Kidney (tissue), 14 donors: Measurements from ENCODE around the gene RHCE. TPM values are rescaled to one million over a fixed set of nuclear protein-coding genes. Genes with fewer than 3 reads are reported as not detected.

Source experiments
- DNase-seq, 5 donors: peaks; one replicate each; pipeline ENCODE4 v3.0.0-alpha.2; 2013 to 2020
- FAIRE-seq: peaks from 2 replicates; lab custom pipeline; 2012; peaks lifted over from hg19 to GRCh38; lab: Jason Lieb, UNC
- H3K27ac ChIP-seq, 2 donors: one replicate each; pipeline ENCODE4 v1.7.0; 2013; ENCODE audit warnings: low read depth in 2 of 2, low read length in 2 of 2, inconsistent platforms in 1 of 2
- H3K27me3 ChIP-seq: one replicate; pipeline ENCODE4 v1.7.1; 2013; ENCODE audit warnings: low read length, inconsistent platforms; ENCODE audit not compliant: control insufficient read depth, insufficient read depth
- H3K36me3 ChIP-seq, 3 donors: one replicate each; pipeline versions ENCODE4 v1.7.0 to v1.7.1; 2013; ENCODE audit warnings: low read length in 3 of 3, control low read depth in 1 of 3, inconsistent platforms in 1 of 3; ENCODE audit not compliant: insufficient read depth in 3 of 3, control insufficient read depth in 2 of 3
- H3K4me1 ChIP-seq, 3 donors: one replicate each; pipeline versions ENCODE4 v1.7.0 to v1.7.1; 2013; ENCODE audit warnings: low read length in 3 of 3, inconsistent platforms in 1 of 3, low read depth in 1 of 3; ENCODE audit not compliant: control insufficient read depth in 2 of 3, insufficient read depth in 2 of 3
- H3K4me3 ChIP-seq, 3 donors: one replicate each; pipeline versions ENCODE4 v1.7.0 to v1.8.1; 2013; ENCODE audit warnings: low read length in 3 of 3, control low read depth in 1 of 3, inconsistent platforms in 1 of 3
- H3K9ac ChIP-seq, 3 donors: one replicate each; pipeline versions ENCODE4 v1.7.0 to v1.7.1; 2013; ENCODE audit warnings: low read length in 3 of 3, control low read depth in 1 of 3, inconsistent platforms in 1 of 3
- H3K9me3 ChIP-seq, 3 donors: one replicate each; pipeline versions ENCODE4 v1.7.0 to v1.7.1; 2013; ENCODE audit warnings: low read length in 3 of 3, control low read depth in 1 of 3, inconsistent platforms in 1 of 3; ENCODE audit not compliant: control insufficient read depth in 2 of 3, insufficient read depth in 1 of 3
- intact Hi-C: fragments of 100-400 bp; cut with DNase I; formaldehyde crosslinking; loops from one replicate; pipeline ENCODE4 v1.11.1; 2022
- polyA plus RNA-seq: library from polyadenylated mRNA; stranded (reverse); fragments of 350-450 nt; fragmentation: Illumina TruSeq; extraction: RNeasy Lipid Tissue Mini Kit (QIAGEN cat#74804); gene quantifications from one replicate; pipeline ENCODE4 v1.2.3, GENCODE V29; 2014; ENCODE audit warnings: low read depth, low replicate concordance; ENCODE audit not compliant: insufficient read depth
- total RNA-seq: library from RNA; stranded (reverse); fragmentation: NEBNext Ultra II Directional; extraction: Animal tissue kit (Norgen Biotek cat#: 25700); gene quantifications from one replicate; pipeline ENCODE4 v1.2.1, GENCODE V29; 2021
- TF ChIP-seq, protein P1 (sequence below): IDR thresholded peaks from 3 replicates; pipeline ENCODE4 v1.5.1; 2012; ENCODE audit warnings: mild to moderate bottlenecking, moderate library complexity, borderline replicate concordance; ENCODE audit not compliant: insufficient read depth; ENCODE audit errors: extremely low read depth
- donor health status: control.
- donor health status: control.
- donor health status: control.
- donor health status: control.
- donor health status: control.
- donor health status: DM: yes; HTN: yes; CAD: no.
- donor health status: Normal renal cell carcinoma (clear cell type).

Gene RHCE
- total and polyA plus RNA-seq, 2 donors from 2014 or later, result 0.44 to 1.3 TPM

DNA sequence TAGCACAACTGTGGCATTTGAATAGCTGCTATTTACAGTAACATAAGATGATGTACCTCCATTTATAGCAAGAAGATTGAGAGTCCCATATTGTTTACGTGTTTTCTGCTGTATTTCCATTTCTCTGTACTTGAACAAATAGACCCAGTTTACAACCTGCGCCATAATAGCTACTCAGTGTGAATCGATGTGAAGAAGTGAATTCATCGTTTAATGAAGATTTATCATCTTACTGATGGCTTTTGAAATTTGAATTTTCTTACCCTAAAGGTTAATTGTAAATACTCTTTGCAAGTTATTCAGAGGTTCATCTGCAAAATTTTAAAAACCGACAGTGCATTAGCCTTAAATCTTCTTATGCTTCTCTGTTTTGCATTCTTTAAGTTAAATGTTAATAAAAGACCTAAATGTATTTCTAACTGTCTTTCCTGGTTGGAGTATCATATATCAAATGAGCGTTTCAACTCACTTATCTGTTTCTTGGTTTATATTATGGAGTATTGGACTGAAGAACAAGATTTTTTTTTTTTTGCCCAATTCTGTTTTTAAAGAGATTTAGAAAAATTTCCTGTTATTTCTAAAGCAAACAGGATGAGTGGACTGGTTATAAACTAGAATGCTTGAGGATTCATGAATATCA, 12.2 kb upstream of the RHCE start:
- Histone ChIP-seq H3K4me3 (peak overlapping the region in 1 of 3 donors; percentile 79), H3K27me3 (no peaks in the 10 kb centered on the region), H3K4me1 (peaks cover 0 to 32% (median 25%) of the 10 kb centered on the region in 3 donors), H3K9ac (no peak overlapping the region), H3K27ac (no peak overlapping the region), H3K9me3 (no peaks in the 10 kb centered on the region), H3K36me3 (no peaks in the 10 kb centered on the region)
- intact Hi-C loops, result no loop called here
- TF ChIP-seq, protein P1, sequence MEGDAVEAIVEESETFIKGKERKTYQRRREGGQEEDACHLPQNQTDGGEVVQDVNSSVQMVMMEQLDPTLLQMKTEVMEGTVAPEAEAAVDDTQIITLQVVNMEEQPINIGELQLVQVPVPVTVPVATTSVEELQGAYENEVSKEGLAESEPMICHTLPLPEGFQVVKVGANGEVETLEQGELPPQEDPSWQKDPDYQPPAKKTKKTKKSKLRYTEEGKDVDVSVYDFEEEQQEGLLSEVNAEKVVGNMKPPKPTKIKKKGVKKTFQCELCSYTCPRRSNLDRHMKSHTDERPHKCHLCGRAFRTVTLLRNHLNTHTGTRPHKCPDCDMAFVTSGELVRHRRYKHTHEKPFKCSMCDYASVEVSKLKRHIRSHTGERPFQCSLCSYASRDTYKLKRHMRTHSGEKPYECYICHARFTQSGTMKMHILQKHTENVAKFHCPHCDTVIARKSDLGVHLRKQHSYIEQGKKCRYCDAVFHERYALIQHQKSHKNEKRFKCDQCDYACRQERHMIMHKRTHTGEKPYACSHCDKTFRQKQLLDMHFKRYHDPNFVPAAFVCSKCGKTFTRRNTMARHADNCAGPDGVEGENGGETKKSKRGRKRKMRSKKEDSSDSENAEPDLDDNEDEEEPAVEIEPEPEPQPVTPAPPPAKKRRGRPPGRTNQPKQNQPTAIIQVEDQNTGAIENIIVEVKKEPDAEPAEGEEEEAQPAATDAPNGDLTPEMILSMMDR, result no peak
- no peak for FAIRE-seq
- DNase-seq, result no peak

DNA sequence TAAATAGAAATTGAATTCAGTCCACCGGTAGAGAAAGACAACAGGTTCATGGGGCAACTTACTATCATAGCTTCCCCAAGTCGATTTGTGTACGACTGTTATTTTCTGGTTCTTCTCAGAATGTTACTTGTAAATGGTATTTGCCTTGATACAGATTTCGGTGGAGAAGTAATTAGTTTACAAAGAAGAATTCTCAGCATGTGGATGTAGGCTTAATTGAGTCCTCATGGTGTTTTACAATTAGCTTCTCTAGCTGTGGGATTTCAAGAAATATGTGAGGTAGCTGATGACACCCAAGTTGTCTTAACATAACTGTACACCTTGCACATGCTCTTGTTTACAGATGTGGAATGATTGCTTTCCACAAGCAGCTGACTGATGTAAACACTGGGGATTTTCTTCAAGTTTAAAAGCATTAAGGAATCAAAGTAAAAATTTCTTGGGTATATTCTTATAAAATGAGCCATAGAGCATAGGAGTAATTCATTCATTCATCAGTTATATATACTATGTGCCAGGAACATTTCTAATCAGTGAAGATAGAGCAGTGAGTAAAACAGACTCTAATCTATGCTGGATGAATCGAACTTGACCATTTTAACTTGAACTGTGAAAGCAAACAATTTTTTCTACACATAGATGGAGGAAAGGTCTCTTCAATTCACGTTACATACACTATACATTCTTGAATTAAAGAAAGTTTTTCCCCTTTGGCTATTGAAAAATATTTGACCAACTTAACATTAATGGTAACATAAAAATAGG, 11.5 kb upstream of the RHCE start:
- Histone ChIP-seq H3K9me3 (no peaks in the 10 kb centered on the region), H3K36me3 (no peaks in the 10 kb centered on the region), H3K27me3 (no peaks in the 10 kb centered on the region), H3K9ac (peak overlapping the region; percentile 38 to 71 (median 53)), H3K4me3 (peak overlapping the region; percentile 65 to 79 (median 78)), H3K4me1 (peaks cover 0 to 32% (median 25%) of the 10 kb centered on the region in 3 donors), H3K27ac (peak overlapping the region; percentile 46 to 58)
- TF ChIP-seq, protein P1, result no peak
- intact Hi-C loops, result no loop called here
- FAIRE-seq (no peak), DNase-seq (peak in 1 of 5 donors; percentile 14)

DNA sequence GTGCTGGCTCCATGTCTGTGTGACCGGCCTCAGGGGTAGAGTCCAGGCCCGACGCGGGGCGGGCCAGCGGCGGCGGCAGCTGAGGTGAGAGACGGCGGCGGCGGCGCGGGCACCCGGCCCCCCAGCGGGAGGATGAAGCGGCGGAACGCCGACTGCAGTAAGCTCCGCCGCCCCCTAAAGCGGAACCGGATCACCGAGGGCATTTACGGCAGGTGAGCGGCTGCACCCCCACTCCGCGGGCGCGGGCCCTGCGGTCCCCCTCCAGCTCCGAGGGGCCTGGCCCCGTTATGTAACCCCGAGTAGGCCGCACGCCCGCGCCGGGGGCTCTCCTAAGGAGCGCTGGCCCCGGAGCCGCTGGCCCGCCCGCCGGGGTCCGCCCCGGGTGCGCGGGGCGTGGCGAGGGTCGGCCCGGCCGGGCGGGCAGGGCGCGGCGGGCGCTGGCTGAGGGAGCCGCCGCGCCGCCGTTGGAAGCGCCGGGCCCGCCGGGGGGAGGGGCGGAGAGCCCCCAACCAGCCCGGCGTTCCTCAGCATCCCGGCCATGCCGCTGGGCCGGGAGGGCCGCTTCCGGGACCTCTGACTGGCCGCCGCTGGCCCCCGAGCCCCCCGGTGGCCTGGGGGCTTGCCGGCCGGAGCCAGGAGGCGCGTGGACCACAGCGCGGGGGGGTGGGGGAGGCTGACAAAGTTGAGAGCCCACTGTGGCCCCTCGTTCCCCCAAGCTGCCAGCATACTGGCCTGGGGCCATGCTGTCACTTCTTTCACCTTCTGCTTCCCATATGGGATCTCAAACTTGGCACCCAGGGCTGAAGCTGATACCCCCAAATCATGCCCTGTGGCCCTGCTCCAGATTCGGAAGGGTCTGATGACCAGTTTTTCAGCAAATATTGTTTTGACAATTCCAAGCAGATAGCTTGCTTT, 10.6 kb upstream of the RHCE start:
- DNase-seq (peak in 3 of 5 donors; percentile 11 to 76 (median 68)), FAIRE-seq (no peak)
- H3K27ac ChIP-seq, result peak overlapping the region; percentile 74 to 78
- H3K4me1 ChIP-seq, result peaks cover 0 to 26% (median 21%) of the 10 kb centered on the region in 3 donors
- H3K9ac ChIP-seq, result peak overlapping the region; percentile 53 to 71 (median 56)
- peak overlapping the region; percentile 65 to 79 (median 78) for H3K4me3 ChIP-seq
- H3K9me3 ChIP-seq, result no peaks in the 10 kb centered on the region
- TF ChIP-seq, protein P1, result no peak
- intact Hi-C loops, result no loop called here
- no peaks in the 10 kb centered on the region for H3K27me3 ChIP-seq
- no peaks in the 10 kb centered on the region for H3K36me3 ChIP-seq
